HG02970 (cell line): Measurements from ENCODE around the gene EDDM3A.
"Not testable (repeated sequence)": the region's sequence is repeated elsewhere in the genome, so short reads cannot be mapped to it uniquely, and the experiment has no call there.

Experiments used
- ATAC-seq: cut with Tn5 transposase; IDR thresholded peaks from one replicate; pipeline ENCODE4 v1.9.1; 2021; ENCODE audit warnings: mild to moderate bottlenecking, moderate library complexity, moderate number of reproducible peaks; ENCODE audit not compliant: unreplicated experiment, low FRiP score

Gene EDDM3A

GRCh38 chr14:20745571-20746358, at the start of gene EDDM3A:
EDDM3A (plus strand) TSS chr14:20745887; CDS start chr14:20747581, 1,694 bp downstream.
- no peak for ATAC-seq

GRCh38 chr14:20696764-20697163, 48.9 kb upstream of the EDDM3A start:
- no peak for ATAC-seq

- no peak for ATAC-seq
Observed at GRCh38 chr14:20697273-20698017, 48.2 kb upstream of the EDDM3A start.

- no peak for ATAC-seq
Observed at GRCh38 chr14:20698018-20698329, 47.7 kb upstream of the EDDM3A start.

GRCh38 chr14:20698934-20699333, 46.8 kb upstream of the EDDM3A start:
- no peak for ATAC-seq

GRCh38 chr14:20699931-20700330, 45.8 kb upstream of the EDDM3A start:
- ATAC-seq, result no peak

- ATAC-seq, result not testable (repeated sequence)
Observed at GRCh38 chr14:20700965-20701364, 44.7 kb upstream of the EDDM3A start.

- ATAC-seq, result no peak
Observed at GRCh38 chr14:20706657-20707355, 38.9 kb upstream of the EDDM3A start.

GRCh38 chr14:20707622-20708021, 38.1 kb upstream of the EDDM3A start:
- no peak for ATAC-seq

GRCh38 chr14:20711261-20711660, 34.4 kb upstream of the EDDM3A start:
- ATAC-seq, result no peak

GRCh38 chr14:20711685-20712084, 34.0 kb upstream of the EDDM3A start:
- ATAC-seq, result no peak

GRCh38 chr14:20712904-20713303, 32.8 kb upstream of the EDDM3A start:
- ATAC-seq, result no peak

- no peak for ATAC-seq
Observed at GRCh38 chr14:20714593-20715250, 31.0 kb upstream of the EDDM3A start.

GRCh38 chr14:20719777-20720176, 25.9 kb upstream of the EDDM3A start:
- no peak for ATAC-seq

GRCh38 chr14:20720741-20721140, 24.9 kb upstream of the EDDM3A start:
- ATAC-seq, result no peak

- no peak for ATAC-seq
Observed at GRCh38 chr14:20722016-20722415, 23.7 kb upstream of the EDDM3A start.

- no peak for ATAC-seq
Observed at GRCh38 chr14:20723488-20723887, 22.2 kb upstream of the EDDM3A start.

- not testable (repeated sequence) for ATAC-seq
Observed at GRCh38 chr14:20726121-20726520, 19.6 kb upstream of the EDDM3A start.

GRCh38 chr14:20726531-20726930, 19.2 kb upstream of the EDDM3A start:
- no peak for ATAC-seq

GRCh38 chr14:20730891-20731290, 14.8 kb upstream of the EDDM3A start:
- no peak for ATAC-seq

- ATAC-seq, result no peak
Observed at GRCh38 chr14:20732477-20732876, 13.2 kb upstream of the EDDM3A start.
